NCI-H146 treated with DMSO at 0.1 percent for 48 hours (cell line): ENCODE measurements around the gene POLD1.
"Not testable (repeated sequence)": the region's sequence is repeated elsewhere in the genome, so short reads cannot be mapped to it uniquely, and the experiment has no call there.

Experiments
- DNase-seq: peaks from one replicate; lab custom pipeline; 2025; ENCODE audit not compliant: unreplicated experiment; lab: John Stamatoyannopoulos, UW

POLD1 gene

DNA sequence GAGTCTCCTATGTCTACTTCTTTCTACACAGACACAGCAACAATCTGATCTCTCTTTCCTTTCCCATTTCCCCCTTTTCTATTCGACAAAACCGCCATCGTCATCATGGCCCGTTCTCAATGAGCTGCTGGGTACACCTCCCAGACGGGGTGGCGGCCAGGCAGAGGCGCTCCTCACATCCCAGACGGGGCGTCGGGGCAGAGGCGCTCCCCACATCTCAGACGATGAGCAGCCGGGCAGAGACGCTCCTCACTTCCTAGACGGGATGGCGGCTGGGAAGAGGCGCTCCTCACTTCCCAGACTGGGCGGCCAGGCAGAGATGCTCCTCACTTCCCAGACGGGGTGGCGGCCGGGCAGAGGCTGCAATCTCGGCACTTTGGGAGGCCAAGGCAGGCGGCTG is 6.8 kb downstream of the POLD1 start:
- DNase-seq = not testable (repeated sequence)

DNA sequence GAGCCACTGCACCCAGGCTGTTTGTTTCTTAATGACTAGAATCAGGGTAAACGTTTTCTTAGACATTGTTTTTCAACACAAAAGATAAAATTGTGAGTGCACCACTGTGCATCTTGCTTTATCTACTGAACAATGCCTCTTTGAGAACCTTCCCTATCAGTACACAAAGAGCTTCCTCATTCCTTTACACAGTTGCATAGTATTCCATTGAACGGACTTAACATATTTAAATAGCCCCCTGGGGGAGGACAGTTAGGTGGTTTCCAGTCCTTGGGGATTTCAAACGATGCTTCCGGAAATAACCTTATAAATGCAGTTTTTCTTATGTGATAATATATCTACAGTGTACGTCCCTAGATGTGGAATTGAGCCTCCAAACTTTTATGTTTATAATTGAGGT is 8.6 kb downstream of the POLD1 start:
- DNase-seq = no peak

DNA sequence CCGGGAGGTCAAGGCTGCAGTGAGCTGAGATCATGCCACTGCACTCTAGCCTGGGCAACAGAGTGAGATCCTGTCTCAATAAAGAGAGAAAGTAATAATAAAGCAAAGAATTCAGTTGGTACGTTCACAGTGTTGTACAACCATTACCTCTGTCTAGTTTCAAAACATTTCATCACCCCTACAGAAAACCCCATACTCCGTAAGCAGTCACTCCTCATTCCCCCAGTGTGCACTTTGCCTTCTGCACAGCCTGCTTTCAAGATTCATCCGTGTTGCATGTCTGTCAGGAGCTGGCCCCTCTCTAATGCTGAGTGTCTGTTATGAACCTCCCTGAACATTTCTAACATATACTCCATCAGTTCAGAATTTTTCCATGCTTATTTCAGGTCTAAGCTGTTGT is 9.4 kb downstream of the POLD1 start:
- DNase-seq = no peak

DNA sequence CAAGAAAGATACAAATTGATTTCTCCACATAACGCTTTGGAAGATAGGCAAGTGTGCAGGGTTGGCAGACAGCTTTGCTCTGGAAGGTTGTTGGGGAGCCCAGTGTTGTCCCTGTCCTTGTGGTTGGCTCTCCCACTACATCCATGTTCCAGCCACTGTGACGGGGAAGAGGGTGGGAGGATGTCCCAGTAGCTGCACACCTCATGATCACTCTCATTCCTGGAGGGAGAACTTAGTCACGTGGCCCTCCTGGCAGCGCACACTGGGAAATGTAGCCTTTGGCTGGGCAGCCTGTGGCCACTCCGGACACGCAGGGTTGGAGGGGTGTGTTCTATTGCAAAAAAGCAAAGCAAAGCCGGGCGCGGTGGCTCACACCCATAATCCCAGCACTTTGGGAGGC is 9.9 kb downstream of the POLD1 start:
- no peak for DNase-seq

DNA sequence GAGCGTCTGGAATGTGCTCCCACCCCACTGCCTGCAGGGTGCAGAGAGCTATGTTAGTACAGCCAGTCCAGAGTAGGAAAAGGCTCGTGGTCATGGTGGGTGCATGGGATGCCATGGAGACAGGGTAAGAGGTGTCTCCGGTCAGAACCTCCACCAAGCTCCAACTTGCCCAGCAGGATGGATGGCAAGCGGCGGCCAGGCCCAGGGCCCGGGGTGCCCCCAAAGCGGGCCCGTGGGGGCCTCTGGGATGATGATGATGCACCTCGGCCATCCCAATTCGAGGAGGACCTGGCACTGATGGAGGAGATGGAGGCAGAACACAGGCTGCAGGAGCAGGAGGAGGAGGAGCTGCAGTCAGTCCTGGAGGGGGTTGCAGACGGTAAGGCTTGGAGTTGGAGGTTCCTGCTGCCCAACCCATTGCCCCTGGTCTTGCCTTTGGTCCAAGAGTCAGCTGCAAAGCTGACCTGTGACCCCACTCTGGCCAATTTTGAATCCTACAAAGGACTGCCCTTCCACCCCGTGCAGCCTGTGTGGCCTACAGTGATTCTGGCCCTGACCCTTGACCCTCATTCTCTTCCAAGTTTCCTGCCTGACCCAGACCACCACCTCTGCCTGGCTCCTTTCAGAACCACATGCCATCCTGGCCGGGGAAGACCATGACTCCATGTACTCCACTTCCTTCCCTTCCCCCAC is 14.7 kb downstream of the POLD1 start:
- no peak for DNase-seq

DNA sequence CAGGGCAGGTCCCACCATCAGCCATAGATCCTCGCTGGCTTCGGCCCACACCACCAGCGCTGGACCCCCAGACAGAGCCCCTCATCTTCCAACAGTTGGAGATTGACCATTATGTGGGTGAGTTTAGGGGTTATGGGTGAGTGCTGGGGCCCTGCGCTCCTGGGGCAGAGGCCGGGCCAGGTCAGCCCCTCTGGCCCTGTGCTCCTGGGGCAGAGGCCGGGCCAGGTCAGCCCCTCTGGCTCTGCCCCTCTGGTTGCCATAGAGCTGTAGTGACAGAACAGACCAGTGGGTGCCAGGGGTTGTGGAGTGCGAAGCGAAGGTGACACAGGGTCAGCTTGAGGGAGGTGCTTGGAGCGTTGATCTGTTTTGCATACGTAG is 15.2 kb downstream of the POLD1 start:
- no peak for DNase-seq

DNA sequence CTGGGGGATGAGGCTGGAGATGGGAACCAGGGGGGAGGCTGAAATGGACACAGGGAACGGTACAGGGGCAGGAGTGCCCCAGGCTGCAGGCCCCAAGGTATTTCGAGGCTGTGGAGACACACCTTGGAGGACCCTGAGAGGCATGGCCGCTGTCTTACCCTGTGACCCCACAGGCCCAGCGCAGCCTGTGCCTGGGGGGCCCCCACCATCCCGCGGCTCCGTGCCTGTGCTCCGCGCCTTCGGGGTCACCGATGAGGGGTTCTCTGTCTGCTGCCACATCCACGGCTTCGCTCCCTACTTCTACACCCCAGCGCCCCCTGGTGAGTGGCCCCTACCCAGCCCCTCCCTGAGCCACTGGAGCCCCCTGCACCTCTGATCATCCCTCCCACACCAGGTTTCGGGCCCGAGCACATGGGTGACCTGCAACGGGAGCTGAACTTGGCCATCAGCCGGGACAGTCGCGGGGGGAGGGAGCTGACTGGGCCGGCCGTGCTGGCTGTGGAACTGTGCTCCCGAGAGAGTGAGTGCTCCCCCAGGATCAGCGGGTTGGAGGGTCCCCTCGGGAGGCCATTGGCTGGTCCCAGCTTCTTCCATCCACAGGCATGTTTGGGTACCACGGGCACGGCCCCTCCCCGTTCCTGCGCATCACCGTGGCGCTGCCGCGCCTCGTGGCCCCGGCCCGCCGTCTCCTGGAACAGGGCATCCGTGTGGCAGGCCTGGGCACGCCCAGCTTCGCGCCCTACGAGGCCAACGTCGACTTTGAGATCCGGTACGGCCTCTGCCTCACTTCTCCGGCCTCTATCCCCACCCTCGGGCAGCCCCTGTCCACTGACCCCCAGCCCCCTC is 17.7 kb downstream of the POLD1 start:
- DNase-seq = no peak

DNA sequence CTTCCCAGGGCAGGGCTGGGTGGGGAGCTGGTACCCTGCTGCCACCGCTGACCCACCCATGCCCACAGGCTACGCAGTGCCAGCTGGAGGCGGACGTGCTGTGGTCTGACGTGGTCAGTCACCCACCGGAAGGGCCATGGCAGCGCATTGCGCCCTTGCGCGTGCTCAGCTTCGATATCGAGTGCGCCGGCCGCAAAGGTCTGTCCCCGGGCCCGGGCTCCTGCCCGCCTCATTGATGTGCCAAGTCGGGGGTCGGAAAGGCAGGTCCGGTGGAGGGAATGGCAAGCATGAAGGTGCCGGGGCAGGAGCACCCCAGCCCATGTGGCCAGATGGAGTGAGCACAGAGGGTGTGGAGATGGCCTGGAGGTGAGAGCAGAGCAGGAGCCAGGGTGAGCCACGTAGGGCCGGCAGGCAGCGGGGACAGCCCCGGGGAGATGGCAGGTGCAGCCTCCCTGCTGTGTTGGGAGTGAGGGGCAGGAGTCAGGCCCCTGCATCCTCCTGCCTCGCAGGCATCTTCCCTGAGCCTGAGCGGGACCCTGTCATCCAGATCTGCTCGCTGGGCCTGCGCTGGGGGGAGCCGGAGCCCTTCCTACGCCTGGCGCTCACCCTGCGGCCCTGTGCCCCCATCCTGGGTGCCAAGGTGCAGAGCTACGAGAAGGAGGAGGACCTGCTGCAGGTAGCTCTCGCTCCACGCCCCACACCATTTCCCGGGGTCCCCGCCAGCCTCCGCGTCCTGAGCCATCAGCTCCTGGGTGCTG is 18.6 kb downstream of the POLD1 start:
- DNase-seq = no peak

DNA sequence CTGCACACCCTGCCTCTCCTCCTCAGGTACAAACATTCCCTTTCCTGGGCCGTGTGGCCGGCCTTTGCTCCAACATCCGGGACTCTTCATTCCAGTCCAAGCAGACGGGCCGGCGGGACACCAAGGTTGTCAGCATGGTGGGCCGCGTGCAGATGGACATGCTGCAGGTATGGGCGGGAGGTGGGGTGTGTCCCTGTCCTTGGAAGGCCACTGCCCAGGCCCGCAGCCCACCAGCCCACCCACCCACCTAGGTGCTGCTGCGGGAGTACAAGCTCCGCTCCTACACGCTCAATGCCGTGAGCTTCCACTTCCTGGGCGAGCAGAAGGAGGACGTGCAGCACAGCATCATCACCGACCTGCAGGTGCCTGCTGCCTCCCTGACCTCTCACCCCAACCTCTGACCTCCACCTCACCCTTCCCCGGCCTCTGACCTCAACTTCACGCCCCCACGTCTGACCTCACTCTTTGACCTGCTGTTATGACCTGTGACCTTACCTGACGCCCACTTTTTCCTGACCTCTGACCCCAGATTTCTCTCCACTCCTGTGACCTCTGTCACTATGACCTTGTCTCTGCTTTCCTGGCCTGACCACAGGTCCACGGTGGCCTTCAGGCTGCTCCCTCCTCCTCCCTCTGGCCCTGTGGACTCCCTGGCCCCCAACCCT is 22.1 kb downstream of the POLD1 start:
- no peak for DNase-seq

DNA sequence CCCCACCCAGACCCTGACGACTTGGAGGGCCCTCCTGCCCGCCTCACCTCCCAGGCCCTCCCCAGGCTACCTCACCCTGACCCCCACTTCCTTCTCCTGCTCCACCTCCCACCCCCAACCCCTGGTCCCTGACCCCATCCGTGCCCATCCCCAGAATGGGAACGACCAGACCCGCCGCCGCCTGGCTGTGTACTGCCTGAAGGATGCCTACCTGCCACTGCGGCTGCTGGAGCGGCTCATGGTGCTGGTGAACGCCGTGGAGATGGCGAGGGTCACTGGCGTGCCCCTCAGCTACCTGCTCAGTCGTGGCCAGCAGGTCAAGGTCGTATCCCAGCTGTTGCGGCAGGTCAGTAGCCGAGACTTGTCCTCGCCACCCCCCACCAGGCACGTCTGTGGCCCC is 22.7 kb downstream of the POLD1 start:
- DNase-seq = no peak

DNA sequence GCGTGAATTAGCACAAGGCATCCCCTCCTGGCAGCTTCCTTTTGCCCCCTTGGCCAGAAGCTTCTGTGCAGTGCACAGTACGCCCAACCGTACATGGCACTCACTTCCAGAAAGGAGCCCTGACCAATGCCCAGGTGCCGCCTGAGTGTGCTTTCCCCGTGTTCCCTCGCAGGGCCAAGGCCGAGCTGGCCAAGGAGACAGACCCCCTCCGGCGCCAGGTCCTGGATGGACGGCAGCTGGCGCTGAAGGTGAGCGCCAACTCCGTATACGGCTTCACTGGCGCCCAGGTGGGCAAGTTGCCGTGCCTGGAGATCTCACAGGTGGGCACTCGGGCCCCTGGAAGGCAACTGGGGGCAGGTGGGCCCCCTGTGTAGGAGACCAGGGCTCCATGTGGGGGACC is 25.2 kb downstream of the POLD1 start:
- DNase-seq = no peak

DNA sequence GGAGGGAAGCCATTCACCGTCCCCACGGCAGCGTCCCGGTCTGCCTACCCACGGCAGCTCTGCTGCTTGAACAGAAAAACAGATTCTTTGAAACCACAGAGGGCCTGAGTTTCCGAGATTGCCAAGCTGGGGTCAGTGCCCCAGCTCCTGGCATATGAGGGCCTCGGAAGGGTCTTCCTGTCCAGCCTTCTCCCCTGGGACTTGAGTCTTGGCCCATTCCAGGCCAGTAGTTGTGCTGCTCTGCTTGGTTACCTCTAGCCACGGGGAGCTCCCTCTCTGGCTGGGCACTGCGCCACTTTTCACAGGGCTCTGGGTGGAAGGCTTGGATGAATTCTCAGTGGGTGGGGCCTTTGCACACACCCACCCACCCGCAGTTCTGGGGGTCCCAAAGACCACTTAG is 26.0 kb downstream of the POLD1 start:
- DNase-seq = no peak

DNA sequence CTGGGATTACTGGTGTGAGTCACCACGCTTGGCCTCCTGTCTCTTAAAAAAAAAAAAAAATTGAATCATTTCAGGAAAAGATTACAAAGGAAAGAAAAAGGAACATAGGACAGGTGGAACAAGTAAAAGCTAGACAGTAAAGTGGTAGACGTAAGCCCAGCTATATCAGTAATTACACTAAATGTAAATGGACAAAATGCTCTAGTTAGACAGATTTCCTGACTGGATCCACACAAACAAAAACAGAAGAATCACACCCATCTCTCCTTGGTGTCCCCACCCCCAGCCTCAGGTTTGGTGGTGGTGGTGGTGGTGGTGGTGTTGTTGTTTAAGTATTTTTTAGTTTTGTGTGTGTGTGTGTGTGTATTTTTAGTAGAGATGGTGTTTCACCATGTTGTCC is 28.3 kb downstream of the POLD1 start:
- no peak for DNase-seq

DNA sequence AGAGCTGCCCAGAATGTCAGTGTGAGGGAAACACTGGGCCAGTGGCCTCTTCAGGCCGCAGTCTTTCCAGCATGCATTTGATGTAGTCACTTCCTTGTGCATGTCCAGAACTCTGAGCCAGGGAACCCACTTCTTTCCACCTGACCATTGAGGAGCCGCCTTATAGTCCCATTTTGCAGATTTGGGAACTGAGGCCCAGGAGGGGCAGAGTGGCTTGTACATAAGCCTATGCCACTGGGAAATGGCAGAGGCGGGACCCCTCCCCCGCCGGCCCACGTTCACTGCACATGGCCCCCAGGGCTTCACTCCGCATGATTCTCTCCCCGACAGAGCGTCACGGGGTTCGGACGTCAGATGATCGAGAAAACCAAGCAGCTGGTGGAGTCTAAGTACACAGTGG is 28.9 kb downstream of the POLD1 start:
- no peak for DNase-seq

DNA sequence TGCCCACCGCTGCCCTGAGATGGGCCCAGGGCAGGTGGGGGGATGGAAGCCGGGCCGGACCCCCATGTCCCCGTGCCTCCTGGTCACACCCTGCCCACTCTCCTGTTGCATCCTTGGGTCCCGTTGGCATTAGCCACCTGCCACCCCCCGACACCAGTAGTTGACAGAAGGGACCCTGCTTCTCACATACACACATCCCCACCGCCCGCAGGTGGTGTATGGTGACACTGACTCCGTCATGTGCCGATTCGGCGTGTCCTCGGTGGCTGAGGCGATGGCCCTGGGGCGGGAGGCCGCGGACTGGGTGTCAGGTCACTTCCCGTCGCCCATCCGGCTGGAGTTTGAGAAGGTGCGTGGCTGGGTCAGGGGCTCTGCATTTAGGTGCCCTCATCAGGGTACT is 29.4 kb downstream of the POLD1 start:
- no peak for DNase-seq

DNA sequence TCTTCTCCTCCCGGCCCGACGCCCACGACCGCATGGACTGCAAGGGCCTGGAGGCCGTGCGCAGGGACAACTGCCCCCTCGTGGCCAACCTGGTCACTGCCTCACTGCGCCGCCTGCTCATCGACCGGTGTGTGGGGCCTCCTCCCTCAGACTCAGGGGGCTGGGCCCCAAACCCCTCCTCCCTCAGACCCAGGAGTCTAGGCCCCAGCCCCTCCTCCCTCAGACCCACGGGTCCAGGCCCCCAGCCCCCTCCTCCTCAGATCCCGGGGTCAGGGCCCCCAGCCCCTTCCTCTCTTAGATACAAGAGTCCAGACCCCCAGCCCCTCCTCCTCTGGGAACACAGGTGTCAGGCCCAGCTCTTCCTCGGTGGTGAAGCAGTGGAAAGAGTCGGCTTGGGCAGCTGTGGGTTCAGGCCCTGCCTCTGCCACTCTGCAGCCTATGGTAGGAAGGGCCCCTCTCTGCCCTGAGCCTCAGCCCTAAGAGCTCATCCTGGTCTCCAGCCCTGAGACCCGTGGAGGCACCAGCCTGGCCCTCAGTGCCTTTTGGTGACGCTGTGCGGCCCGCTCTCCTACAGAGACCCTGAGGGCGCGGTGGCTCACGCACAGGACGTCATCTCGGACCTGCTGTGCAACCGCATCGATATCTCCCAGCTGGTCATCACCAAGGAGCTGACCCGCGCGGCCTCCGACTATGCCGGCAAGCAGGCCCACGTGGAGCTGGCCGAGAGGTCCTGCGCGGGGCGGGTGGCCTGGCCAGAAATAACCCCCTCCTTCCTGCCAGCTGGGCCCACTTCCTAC is 30.9 kb downstream of the POLD1 start:
- DNase-seq = no peak

DNA sequence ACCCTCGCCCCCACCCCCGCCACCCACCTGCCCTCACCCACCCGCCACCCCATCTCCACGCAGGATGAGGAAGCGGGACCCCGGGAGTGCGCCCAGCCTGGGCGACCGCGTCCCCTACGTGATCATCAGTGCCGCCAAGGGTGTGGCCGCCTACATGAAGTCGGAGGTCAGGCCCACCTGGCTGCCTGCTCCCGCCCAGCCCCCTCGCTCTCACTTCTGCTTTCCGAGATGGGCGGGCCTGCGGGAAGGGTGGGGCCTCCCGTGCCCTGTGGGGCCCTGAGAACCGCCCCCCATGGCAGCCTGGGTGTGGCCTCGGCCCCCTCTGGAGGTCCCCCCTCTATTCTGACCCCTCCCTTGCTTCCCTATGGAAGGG is 31.5 kb downstream of the POLD1 start:
- no peak for DNase-seq

DNA sequence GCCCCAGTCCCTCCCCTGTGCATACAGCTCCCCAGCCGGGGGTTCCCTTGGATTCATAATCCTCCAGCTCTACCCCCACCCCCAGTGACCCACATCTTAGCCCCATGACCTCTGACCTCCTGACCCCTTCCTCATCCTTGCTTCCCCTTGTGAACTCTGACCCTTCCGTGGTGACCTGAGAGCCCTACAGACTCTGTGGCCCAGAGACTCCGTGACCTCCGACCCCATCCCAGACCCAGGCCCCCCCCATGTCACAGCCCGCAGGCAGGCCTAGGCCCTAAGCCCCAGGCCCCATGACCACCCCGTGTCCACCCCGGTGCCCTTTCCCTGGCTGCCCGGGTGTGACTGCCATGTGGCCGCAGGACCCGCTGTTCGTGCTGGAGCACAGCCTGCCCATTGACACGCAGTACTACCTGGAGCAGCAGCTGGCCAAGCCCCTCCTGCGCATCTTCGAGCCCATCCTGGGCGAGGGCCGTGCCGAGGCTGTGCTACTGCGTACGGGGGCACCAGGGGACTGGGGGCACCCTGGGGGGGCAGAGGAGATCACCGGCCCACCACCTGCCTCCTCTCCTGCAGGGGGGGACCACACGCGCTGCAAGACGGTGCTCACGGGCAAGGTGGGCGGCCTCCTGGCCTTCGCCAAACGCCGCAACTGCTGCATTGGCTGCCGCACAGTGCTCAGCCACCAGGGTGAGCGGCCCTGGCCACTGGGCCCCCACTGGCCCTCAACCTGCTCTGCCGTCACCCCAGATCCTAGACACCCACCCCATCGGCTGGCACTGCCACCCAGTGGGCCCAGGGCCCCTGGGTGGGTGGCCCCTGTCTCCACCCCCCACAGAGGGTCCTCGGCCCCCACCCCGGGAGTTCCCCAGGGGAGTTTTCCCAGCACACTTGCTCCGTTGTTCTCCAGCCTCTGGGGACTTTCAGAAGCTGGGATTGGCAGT is 32.2 kb downstream of the POLD1 start:
- DNase-seq = no peak
